WTC11 (cell line): Measurements from ENCODE around the gene KLHDC4. TPM values are rescaled to one million over a fixed set of nuclear protein-coding genes. Genes with fewer than 3 reads are reported as not detected.
A peak's percentile ranks its signal among the peaks of the same experiment; 100 is the strongest.

Source experiments
- ATAC-seq: fragments of 200-7000 bp; cut with Tn5 transposase; 2 replicates; pipeline ENCODE4 v1.10.0; 2021; ENCODE audit warnings: mild to moderate bottlenecking, moderate library complexity
- CTCF ChIA-PET: fragments of 300-600 bp; sonication (Branson Sonifier 250); formaldehyde crosslinking; loops from one replicate; lab custom pipeline; 2021; ENCODE audit warnings: antibody characterized with exemption; lab: Charles Lee
- POLR2A ChIA-PET: fragments of 350-600 bp; sonication (Branson Sonifier 250); formaldehyde crosslinking; loops from one replicate; lab custom pipeline; 2021; ENCODE audit warnings: antibody characterized with exemption; lab: Charles Lee
- DNase-seq: peaks from one replicate; pipeline ENCODE4 v3.0.0; 2021; ENCODE audit warnings: low spot score
- H3K27ac Mint-ChIP-seq: 2 replicates; pipeline ENCODE4 v1.8.0; 2021; ENCODE audit warnings: mixed read lengths
- H3K27me3 Mint-ChIP-seq: 2 replicates; pipeline ENCODE4 v1.8.0; 2021; ENCODE audit warnings: low read depth, mild to moderate bottlenecking, moderate library complexity, mixed read lengths
- H3K36me3 Mint-ChIP-seq: 2 replicates; pipeline ENCODE4 v1.8.0; 2021; ENCODE audit warnings: mixed read lengths
- H3K4me1 Mint-ChIP-seq: 2 replicates; pipeline ENCODE4 v1.8.0; 2022; ENCODE audit warnings: mixed read lengths
- H3K4me3 Mint-ChIP-seq: 2 replicates; pipeline ENCODE4 v1.8.0; 2021; ENCODE audit warnings: mild to moderate bottlenecking, moderate library complexity, mixed read lengths
- H3K9me3 Mint-ChIP-seq: 2 replicates; pipeline ENCODE4 v1.8.0; 2021; ENCODE audit warnings: mixed read lengths
- ATF1 ChIP-seq: sonication (generic); formaldehyde crosslinking; IDR thresholded peaks from 2 replicates; pipeline ENCODE4 v1.8.1; 2023; ENCODE audit warnings: mild to moderate bottlenecking, moderate library complexity, missing genetic modification reagents
- CBFB ChIP-seq: sonication (generic); formaldehyde crosslinking; IDR thresholded peaks from 2 replicates; pipeline ENCODE4 v1.8.1; 2022; ENCODE audit warnings: mild to moderate bottlenecking, low read depth, missing genetic modification reagents
- GRHL2 ChIP-seq: fragments of 250-450 bp; sonication (Bioruptor Pico); IDR thresholded peaks from 2 replicates; pipeline ENCODE4 v1.8.0; 2022; ENCODE audit warnings: mild to moderate bottlenecking, moderate library complexity; ENCODE audit not compliant: insufficient replicate concordance, severe bottlenecking
- GTF2I ChIP-seq: fragments of 250-450 bp; sonication (Bioruptor Pico); conservative IDR thresholded peaks from 2 replicates; pipeline ENCODE4 v1.4.0; 2021; ENCODE audit warnings: mild to moderate bottlenecking
- MXD4 ChIP-seq: fragments of 250-450 bp; sonication (Bioruptor Pico); IDR thresholded peaks from 2 replicates; pipeline ENCODE4 v1.8.0; 2021; ENCODE audit warnings: mild to moderate bottlenecking, moderate library complexity, borderline replicate concordance
- NFATC4 ChIP-seq: fragments of 250-450 bp; sonication (Bioruptor Pico); IDR thresholded peaks from 2 replicates; pipeline ENCODE4 v1.9.0; 2021; ENCODE audit warnings: mild to moderate bottlenecking
- OVOL2 ChIP-seq: fragments of 250-450 bp; sonication (Bioruptor Pico); IDR thresholded peaks from 2 replicates; pipeline ENCODE4 v1.9.0; 2021; ENCODE audit warnings: mild to moderate bottlenecking, borderline replicate concordance
- PRRX2 ChIP-seq: fragments of 250-450 bp; sonication (Bioruptor Pico); IDR thresholded peaks from 2 replicates; pipeline ENCODE4 v1.8.0; 2021; ENCODE audit warnings: mild to moderate bottlenecking
- RELA ChIP-seq: sonication (generic); formaldehyde crosslinking; IDR thresholded peaks from 2 replicates; pipeline ENCODE4 v1.8.1; 2022; ENCODE audit warnings: missing genetic modification reagents, mild to moderate bottlenecking, borderline replicate concordance
- RORB ChIP-seq: fragments of 250-450 bp; sonication (Bioruptor Pico); IDR thresholded peaks from 2 replicates; pipeline ENCODE4 v1.9.0; 2021; ENCODE audit warnings: mild to moderate bottlenecking
- TEAD1 ChIP-seq: sonication (generic); formaldehyde crosslinking; IDR thresholded peaks from 2 replicates; pipeline ENCODE4 v1.8.0; 2022; ENCODE audit warnings: mild to moderate bottlenecking, missing genetic modification reagents
- TEAD4 ChIP-seq: sonication (generic); formaldehyde crosslinking; IDR thresholded peaks from 2 replicates; pipeline ENCODE4 v1.8.0; 2022; ENCODE audit warnings: mild to moderate bottlenecking, missing genetic modification reagents
- TP53 ChIP-seq: sonication (generic); formaldehyde crosslinking; IDR thresholded peaks from 2 replicates; pipeline ENCODE4 v1.8.1; 2023; ENCODE audit warnings: mild to moderate bottlenecking, missing genetic modification reagents
- ZNF317 ChIP-seq: sonication (generic); formaldehyde crosslinking; IDR thresholded peaks from 2 replicates; pipeline ENCODE4 v1.8.1; 2023; ENCODE audit warnings: low read depth, mild to moderate bottlenecking, moderate library complexity, missing genetic modification reagents, borderline replicate concordance
- ZNF416 ChIP-seq: fragments of 250-450 bp; sonication (Bioruptor Pico); IDR thresholded peaks from 2 replicates; pipeline ENCODE4 v1.9.0; 2021; ENCODE audit warnings: mild to moderate bottlenecking, inconsistent platforms
- ZNF671 ChIP-seq: fragments of 250-450 bp; sonication (Bioruptor Pico); IDR thresholded peaks from 2 replicates; pipeline ENCODE4 v1.8.0; 2021; ENCODE audit warnings: mild to moderate bottlenecking
- total RNA-seq: library from RNA; stranded (reverse); gene quantifications from 3 replicates; pipeline ENCODE4 v1.2.3, GENCODE V29; 2021
- TF ChIP-seq, protein P1 (sequence below): sonication (generic); formaldehyde crosslinking; IDR thresholded peaks from 2 replicates; pipeline ENCODE4 v1.8.0; 2022; ENCODE audit warnings: mild to moderate bottlenecking, missing genetic modification reagents
- TF ChIP-seq, protein P2 (sequence below): sonication (generic); formaldehyde crosslinking; IDR thresholded peaks from 2 replicates; pipeline ENCODE4 v1.8.1; 2023; ENCODE audit warnings: mild to moderate bottlenecking, missing genetic modification reagents
- TF ChIP-seq, protein P3 (sequence below): fragments of 250-450 bp; sonication (Bioruptor Pico); IDR thresholded peaks from 2 replicates; pipeline ENCODE4 v2.1.2; 2022; ENCODE audit warnings: mild to moderate bottlenecking, moderate library complexity
- TF ChIP-seq, protein P4 (sequence below): fragments of 250-450 bp; sonication (Bioruptor Pico); IDR thresholded peaks from 2 replicates; pipeline ENCODE4 v1.9.0; 2021; ENCODE audit warnings: mild to moderate bottlenecking
- TF ChIP-seq, protein P5 (sequence below): sonication (generic); formaldehyde crosslinking; IDR thresholded peaks from 2 replicates; pipeline ENCODE4 v1.8.1; 2023; ENCODE audit warnings: mild to moderate bottlenecking, moderate library complexity, missing genetic modification reagents
- TF ChIP-seq, protein P6 (sequence below): sonication (generic); formaldehyde crosslinking; IDR thresholded peaks from 2 replicates; pipeline ENCODE4 v1.8.0; 2022; ENCODE audit warnings: missing genetic modification reagents
- TF ChIP-seq, protein P7 (sequence below): sonication (generic); formaldehyde crosslinking; IDR thresholded peaks from 2 replicates; pipeline ENCODE4 v1.8.1; 2022; ENCODE audit warnings: mild to moderate bottlenecking, moderate library complexity, missing genetic modification reagents
- TF ChIP-seq, protein P8 (sequence below): sonication (generic); formaldehyde crosslinking; IDR thresholded peaks from 2 replicates; pipeline ENCODE4 v1.8.0; 2022; ENCODE audit warnings: mild to moderate bottlenecking, missing genetic modification reagents

The KLHDC4 gene
- total RNA-seq, 1 experiment from 2014 or later, result 63.6 TPM

DNA sequence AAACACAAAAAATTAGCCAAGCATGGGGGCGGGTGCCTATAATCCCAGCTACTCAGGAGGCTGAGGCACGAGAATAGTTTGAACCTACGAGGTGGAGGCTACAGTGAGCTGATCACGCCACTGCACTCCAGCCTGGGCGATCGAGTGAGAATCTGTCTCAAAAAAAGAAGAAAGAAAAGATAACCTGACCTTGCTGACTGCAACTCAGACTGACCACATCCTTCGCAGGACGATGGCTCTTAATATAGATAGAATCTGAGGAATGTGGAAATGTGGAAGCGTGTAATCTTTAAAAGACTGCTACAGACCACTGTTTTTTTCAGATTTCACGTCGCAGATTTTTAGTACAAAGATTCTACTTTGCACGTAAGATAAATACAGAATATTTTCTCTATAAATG lies 37.8 kb downstream of the KLHDC4 start (continued):
- TF ChIP-seq, protein P1, sequence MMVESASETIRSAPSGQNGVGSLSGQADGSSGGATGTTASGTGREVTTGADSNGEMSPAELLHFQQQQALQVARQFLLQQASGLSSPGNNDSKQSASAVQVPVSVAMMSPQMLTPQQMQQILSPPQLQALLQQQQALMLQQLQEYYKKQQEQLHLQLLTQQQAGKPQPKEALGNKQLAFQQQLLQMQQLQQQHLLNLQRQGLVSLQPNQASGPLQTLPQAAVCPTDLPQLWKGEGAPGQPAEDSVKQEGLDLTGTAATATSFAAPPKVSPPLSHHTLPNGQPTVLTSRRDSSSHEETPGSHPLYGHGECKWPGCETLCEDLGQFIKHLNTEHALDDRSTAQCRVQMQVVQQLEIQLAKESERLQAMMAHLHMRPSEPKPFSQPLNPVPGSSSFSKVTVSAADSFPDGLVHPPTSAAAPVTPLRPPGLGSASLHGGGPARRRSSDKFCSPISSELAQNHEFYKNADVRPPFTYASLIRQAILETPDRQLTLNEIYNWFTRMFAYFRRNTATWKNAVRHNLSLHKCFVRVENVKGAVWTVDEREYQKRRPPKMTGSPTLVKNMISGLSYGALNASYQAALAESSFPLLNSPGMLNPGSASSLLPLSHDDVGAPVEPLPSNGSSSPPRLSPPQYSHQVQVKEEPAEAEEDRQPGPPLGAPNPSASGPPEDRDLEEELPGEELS (CRISPR knock-in tag), result no peak
- TF ChIP-seq RELA (CRISPR knock-in tag) (no peak), TP53 (no peak)
- TF ChIP-seq, protein P2, sequence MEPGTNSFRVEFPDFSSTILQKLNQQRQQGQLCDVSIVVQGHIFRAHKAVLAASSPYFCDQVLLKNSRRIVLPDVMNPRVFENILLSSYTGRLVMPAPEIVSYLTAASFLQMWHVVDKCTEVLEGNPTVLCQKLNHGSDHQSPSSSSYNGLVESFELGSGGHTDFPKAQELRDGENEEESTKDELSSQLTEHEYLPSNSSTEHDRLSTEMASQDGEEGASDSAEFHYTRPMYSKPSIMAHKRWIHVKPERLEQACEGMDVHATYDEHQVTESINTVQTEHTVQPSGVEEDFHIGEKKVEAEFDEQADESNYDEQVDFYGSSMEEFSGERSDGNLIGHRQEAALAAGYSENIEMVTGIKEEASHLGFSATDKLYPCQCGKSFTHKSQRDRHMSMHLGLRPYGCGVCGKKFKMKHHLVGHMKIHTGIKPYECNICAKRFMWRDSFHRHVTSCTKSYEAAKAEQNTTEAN, result no peak
- TF ChIP-seq, protein P3, sequence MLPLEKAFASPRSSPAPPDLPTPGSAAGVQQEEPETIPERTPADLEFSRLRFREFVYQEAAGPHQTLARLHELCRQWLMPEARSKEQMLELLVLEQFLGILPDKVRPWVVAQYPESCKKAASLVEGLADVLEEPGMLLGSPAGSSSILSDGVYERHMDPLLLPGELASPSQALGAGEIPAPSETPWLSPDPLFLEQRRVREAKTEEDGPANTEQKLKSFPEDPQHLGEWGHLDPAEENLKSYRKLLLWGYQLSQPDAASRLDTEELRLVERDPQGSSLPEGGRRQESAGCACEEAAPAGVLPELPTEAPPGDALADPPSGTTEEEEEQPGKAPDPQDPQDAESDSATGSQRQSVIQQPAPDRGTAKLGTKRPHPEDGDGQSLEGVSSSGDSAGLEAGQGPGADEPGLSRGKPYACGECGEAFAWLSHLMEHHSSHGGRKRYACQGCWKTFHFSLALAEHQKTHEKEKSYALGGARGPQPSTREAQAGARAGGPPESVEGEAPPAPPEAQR (CRISPR knock-in tag), result no peak

DNA sequence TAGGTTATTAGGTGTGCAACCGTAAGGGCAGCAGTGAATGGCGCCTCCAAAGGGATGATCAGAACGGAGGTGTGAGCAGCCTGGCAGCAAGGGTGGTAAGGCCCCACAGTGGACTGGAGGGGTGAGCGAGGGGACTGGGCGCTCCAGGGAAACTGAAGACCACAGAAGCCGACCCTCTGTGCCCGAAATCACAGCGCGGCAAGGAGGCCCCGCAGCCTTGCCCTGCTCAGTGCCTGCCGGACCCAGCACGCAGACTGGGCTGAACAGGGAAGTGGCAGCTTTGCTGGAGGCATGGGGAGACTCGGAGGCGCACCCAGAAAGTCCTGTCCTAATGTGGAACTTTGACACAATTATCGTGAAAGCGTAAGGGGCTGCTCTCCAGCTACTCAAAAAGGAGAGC lies 38.4 kb downstream of the KLHDC4 start:
- Mint-ChIP-seq H3K4me1 (no peaks in the 10 kb centered on the region), H3K27me3 (no peaks in the 10 kb centered on the region), H3K36me3 (peaks cover 48% of the 10 kb centered on the region), H3K4me3 (no peak overlapping the region), H3K9me3 (no peaks in the 10 kb centered on the region), H3K27ac (0 out of 2 replicates have a peak overlapping the region, but pooled peaks have one; percentile 34)
- DNase-seq (no peak), ATAC-seq (no peak)
- POLR2A ChIA-PET, result no interaction called here
- CTCF ChIA-PET, result interaction anchor here (0.8 kb wide), 1 partner anchor 25 kb away, joined by 3 read pairs; no protein-coding TSS in a partner anchor
- TF ChIP-seq GRHL2 (CRISPR knock-in tag), result no peak
- no peak for TF ChIP-seq ZNF317
- no peak for TF ChIP-seq ZNF671 (CRISPR knock-in tag)
- no peak for TF ChIP-seq OVOL2 (CRISPR knock-in tag)
- no peak for TF ChIP-seq TEAD1 (CRISPR knock-in tag)
- TF ChIP-seq, protein P4, sequence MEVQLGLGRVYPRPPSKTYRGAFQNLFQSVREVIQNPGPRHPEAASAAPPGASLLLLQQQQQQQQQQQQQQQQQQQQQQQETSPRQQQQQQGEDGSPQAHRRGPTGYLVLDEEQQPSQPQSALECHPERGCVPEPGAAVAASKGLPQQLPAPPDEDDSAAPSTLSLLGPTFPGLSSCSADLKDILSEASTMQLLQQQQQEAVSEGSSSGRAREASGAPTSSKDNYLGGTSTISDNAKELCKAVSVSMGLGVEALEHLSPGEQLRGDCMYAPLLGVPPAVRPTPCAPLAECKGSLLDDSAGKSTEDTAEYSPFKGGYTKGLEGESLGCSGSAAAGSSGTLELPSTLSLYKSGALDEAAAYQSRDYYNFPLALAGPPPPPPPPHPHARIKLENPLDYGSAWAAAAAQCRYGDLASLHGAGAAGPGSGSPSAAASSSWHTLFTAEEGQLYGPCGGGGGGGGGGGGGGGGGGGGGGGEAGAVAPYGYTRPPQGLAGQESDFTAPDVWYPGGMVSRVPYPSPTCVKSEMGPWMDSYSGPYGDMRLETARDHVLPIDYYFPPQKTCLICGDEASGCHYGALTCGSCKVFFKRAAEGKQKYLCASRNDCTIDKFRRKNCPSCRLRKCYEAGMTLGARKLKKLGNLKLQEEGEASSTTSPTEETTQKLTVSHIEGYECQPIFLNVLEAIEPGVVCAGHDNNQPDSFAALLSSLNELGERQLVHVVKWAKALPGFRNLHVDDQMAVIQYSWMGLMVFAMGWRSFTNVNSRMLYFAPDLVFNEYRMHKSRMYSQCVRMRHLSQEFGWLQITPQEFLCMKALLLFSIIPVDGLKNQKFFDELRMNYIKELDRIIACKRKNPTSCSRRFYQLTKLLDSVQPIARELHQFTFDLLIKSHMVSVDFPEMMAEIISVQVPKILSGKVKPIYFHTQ (CRISPR knock-in tag), result no peak
- no peak for TF ChIP-seq ZNF416 (CRISPR knock-in tag)
- no peak for TF ChIP-seq TEAD4 (CRISPR knock-in tag)
- TF ChIP-seq, protein P5, sequence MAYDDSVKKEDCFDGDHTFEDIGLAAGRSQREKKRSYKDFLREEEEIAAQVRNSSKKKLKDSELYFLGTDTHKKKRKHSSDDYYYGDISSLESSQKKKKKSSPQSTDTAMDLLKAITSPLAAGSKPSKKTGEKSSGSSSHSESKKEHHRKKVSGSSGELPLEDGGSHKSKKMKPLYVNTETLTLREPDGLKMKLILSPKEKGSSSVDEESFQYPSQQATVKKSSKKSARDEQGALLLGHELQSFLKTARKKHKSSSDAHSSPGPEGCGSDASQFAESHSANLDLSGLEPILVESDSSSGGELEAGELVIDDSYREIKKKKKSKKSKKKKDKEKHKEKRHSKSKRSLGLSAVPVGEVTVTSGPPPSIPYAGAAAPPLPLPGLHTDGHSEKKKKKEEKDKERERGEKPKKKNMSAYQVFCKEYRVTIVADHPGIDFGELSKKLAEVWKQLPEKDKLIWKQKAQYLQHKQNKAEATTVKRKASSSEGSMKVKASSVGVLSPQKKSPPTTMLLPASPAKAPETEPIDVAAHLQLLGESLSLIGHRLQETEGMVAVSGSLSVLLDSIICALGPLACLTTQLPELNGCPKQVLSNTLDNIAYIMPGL (CRISPR knock-in tag), result no peak
- no peak for TF ChIP-seq GTF2I (CRISPR knock-in tag)
- no peak for TF ChIP-seq MXD4 (CRISPR knock-in tag)
- no peak for TF ChIP-seq ATF1 (CRISPR knock-in tag)
- TF ChIP-seq CBFB (CRISPR knock-in tag), result no peak
- TF ChIP-seq, protein P6, sequence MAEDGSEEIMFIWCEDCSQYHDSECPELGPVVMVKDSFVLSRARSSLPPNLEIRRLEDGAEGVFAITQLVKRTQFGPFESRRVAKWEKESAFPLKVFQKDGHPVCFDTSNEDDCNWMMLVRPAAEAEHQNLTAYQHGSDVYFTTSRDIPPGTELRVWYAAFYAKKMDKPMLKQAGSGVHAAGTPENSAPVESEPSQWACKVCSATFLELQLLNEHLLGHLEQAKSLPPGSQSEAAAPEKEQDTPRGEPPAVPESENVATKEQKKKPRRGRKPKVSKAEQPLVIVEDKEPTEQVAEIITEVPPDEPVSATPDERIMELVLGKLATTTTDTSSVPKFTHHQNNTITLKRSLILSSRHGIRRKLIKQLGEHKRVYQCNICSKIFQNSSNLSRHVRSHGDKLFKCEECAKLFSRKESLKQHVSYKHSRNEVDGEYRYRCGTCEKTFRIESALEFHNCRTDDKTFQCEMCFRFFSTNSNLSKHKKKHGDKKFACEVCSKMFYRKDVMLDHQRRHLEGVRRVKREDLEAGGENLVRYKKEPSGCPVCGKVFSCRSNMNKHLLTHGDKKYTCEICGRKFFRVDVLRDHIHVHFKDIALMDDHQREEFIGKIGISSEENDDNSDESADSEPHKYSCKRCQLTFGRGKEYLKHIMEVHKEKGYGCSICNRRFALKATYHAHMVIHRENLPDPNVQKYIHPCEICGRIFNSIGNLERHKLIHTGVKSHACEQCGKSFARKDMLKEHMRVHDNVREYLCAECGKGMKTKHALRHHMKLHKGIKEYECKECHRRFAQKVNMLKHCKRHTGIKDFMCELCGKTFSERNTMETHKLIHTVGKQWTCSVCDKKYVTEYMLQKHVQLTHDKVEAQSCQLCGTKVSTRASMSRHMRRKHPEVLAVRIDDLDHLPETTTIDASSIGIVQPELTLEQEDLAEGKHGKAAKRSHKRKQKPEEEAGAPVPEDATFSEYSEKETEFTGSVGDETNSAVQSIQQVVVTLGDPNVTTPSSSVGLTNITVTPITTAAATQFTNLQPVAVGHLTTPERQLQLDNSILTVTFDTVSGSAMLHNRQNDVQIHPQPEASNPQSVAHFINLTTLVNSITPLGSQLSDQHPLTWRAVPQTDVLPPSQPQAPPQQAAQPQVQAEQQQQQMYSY, result no peak
- TF ChIP-seq RORB, result no peak
- TF ChIP-seq, protein P7, sequence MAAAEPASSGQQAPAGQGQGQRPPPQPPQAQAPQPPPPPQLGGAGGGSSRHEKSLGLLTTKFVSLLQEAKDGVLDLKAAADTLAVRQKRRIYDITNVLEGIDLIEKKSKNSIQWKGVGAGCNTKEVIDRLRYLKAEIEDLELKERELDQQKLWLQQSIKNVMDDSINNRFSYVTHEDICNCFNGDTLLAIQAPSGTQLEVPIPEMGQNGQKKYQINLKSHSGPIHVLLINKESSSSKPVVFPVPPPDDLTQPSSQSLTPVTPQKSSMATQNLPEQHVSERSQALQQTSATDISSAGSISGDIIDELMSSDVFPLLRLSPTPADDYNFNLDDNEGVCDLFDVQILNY (CRISPR knock-in tag), result no peak
- TF ChIP-seq PRRX2 (CRISPR knock-in tag), result no peak
- TF ChIP-seq, protein P8, sequence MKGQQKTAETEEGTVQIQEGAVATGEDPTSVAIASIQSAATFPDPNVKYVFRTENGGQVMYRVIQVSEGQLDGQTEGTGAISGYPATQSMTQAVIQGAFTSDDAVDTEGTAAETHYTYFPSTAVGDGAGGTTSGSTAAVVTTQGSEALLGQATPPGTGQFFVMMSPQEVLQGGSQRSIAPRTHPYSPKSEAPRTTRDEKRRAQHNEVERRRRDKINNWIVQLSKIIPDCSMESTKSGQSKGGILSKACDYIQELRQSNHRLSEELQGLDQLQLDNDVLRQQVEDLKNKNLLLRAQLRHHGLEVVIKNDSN, result no peak
- no peak for TF ChIP-seq NFATC4 (CRISPR knock-in tag)
